ENCODE results near the gene OR2V1. TPM values are rescaled to one million over a fixed set of nuclear protein-coding genes. Genes with fewer than 3 reads are reported as not detected.

The OR2V1 gene
- total and polyA plus RNA-seq, 7 donors: not detected

- peak; percentile 48 to 71 (median 66) for ATAC-seq
- TF ChIP-seq, protein P1, sequence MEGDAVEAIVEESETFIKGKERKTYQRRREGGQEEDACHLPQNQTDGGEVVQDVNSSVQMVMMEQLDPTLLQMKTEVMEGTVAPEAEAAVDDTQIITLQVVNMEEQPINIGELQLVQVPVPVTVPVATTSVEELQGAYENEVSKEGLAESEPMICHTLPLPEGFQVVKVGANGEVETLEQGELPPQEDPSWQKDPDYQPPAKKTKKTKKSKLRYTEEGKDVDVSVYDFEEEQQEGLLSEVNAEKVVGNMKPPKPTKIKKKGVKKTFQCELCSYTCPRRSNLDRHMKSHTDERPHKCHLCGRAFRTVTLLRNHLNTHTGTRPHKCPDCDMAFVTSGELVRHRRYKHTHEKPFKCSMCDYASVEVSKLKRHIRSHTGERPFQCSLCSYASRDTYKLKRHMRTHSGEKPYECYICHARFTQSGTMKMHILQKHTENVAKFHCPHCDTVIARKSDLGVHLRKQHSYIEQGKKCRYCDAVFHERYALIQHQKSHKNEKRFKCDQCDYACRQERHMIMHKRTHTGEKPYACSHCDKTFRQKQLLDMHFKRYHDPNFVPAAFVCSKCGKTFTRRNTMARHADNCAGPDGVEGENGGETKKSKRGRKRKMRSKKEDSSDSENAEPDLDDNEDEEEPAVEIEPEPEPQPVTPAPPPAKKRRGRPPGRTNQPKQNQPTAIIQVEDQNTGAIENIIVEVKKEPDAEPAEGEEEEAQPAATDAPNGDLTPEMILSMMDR (IDR thresholded peaks at IDR 0.05): no peak
- Histone ChIP-seq H3K9me3 (no peaks in the 10 kb centered on the region), H3K4me3 (peak overlapping the region; percentile 46), H3K27me3 (ENCODE audit: insufficient read depth in 3 of 3, low read length in 2 of 3) (peaks cover 0 to 6% (median 4%) of the 10 kb centered on the region in 3 donors), H3K36me3 (ENCODE audit: insufficient read depth in 1 of 2, low read depth in 1 of 2) (no peaks in the 10 kb centered on the region), H3K4me1 (peaks cover 5% of the 10 kb centered on the region), H3K27ac (peak overlapping the region; percentile 55)
- intact Hi-C loops (cut with DNase I): no loop called here
- WGBS, 3 donors: 32 to 48% (median 45%) methylated on average over 18 to 21 of the region's 21 CpGs
- DNase-seq: peak; percentile 56 to 81
Measured at GRCh38 chr5:181160152-181160754, 29.3 kb upstream of the OR2V1 start.

DNA sequence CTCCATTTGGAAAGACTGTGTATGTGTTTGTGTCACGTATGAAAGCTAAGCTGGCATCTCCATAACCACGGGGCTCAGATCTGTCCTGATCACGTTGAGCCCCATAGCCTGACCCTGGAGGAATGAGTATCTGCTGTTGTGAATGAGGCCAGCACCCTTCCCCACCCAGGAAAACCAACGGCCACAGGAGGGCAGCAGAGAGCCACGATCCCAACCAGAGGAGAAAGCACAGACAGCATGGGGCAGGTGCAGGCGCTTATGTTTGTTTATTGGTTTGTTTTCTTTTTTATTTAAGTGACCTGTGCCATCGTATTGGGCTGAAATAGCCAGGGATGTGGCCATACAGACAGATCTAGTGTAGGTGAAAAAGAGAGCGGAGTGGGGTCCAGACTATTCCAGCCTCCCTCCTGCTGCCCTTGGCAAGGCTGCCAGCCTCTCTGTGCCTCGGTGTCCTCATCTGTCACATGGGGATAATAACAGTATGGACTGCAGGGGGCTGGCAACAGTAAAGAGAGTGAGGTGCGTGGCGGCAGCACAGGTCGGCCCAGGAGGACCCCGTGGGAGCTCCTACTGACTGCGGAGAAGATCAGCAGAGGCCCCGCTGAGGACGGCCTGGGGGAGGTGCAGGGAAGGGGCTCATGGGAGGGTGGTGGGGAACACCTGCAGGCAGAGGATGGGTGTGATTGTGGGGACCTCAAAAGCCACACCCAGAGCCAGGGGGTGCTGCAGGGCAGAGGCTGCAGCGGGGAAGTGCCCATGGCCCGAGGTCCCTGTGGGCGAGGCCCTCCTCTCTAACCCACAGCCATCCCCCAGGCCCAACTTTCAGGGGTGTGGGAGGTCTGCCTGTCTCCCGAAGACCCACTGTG lies 28.6 kb upstream of the OR2V1 start:
- Histone ChIP-seq H3K4me1 (peaks cover 5% of the 10 kb centered on the region), H3K36me3 (ENCODE audit: insufficient read depth in 1 of 2, low read depth in 1 of 2) (no peaks in the 10 kb centered on the region), H3K27ac (peak overlapping the region; percentile 55), H3K4me3 (no peak overlapping the region), H3K9me3 (no peaks in the 10 kb centered on the region), H3K27me3 (ENCODE audit: insufficient read depth in 3 of 3, low read length in 2 of 3) (peaks cover 0 to 4% (median 2%) of the 10 kb centered on the region in 3 donors)
- intact Hi-C loops (cut with DNase I): loop anchor here (2.0 to 10.0 kb wide), 3 partner anchors 295 to 377 kb away; partner anchors contain the start of gene ZFP62 (in 2 of the 2)
- WGBS, 3 donors: 53 to 55% (median 53%) methylated on average over 20 of the region's 20 CpGs
- peak; percentile 90 to 97 (median 92) for ATAC-seq
- peak; percentile 87 to 93 for DNase-seq
- TF ChIP-seq, protein P1 (IDR thresholded peaks at IDR 0.05): peak; percentile 83

DNA sequence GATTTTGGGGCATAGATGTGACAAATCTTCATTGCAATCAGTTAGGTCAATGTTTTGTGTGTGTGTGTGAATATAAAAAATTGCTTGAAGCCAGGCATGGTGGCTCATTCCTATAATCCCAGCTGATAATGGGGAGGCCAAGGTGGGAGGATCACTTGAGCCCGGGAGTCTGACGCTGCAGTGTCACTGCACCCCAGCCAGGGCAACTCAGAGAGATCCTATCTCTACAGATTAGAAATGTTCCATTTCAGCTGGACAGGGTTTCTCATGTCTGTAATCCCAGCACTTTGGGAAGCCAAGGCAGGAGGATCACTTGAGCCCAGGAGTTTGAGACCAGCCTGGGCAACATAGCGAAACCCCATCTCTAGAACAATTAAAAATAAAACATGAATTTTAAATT lies 27.9 kb upstream of the OR2V1 start:
- Histone ChIP-seq H3K27ac (no peak overlapping the region), H3K4me3 (no peak overlapping the region), H3K36me3 (ENCODE audit: insufficient read depth in 1 of 2, low read depth in 1 of 2) (no peaks in the 10 kb centered on the region), H3K9me3 (no peaks in the 10 kb centered on the region), H3K4me1 (peaks cover 5% of the 10 kb centered on the region), H3K27me3 (ENCODE audit: insufficient read depth in 3 of 3, low read length in 2 of 3) (no peaks in the 10 kb centered on the region)
- no peak for DNase-seq
- ATAC-seq: no peak
- WGBS, 3 donors: 94 to 99% (median 97%) methylated on average over 3 of the region's 3 CpGs
- TF ChIP-seq, protein P1 (IDR thresholded peaks at IDR 0.05): no peak
- intact Hi-C loops (cut with DNase I): loop anchor here (2.0 to 10.0 kb wide), 3 partner anchors 294 to 377 kb away; partner anchors contain the start of gene ZFP62 (in 2 of the 2)

- H3K36me3 ChIP-seq (ENCODE audit: insufficient read depth in 1 of 2, low read depth in 1 of 2): no peaks in the 10 kb centered on the region
- TF ChIP-seq, protein P1 (IDR thresholded peaks at IDR 0.05): no peak
- H3K4me1 ChIP-seq: peaks cover 5% of the 10 kb centered on the region
- DNase-seq: no peak
- peaks cover 0 to 5% (median 2%) of the 10 kb centered on the region in 3 donors for H3K27me3 ChIP-seq (ENCODE audit: insufficient read depth in 3 of 3, low read length in 2 of 3)
- intact Hi-C loops (cut with DNase I): loop anchor here (5.0 to 10.0 kb wide), 2 partner anchors 292 to 374 kb away; partner anchors contain the start of gene ZFP62 (in 2 of the 2)
- ATAC-seq: no peak
- no peak overlapping the region for H3K27ac ChIP-seq
- no peak overlapping the region for H3K4me3 ChIP-seq
- 40 to 50% (median 47%) methylated on average over 3 of the region's 3 CpGs for WGBS, 3 donors
- no peaks in the 10 kb centered on the region for H3K9me3 ChIP-seq
Measured at GRCh38 chr5:181156758-181157157, 25.8 kb upstream of the OR2V1 start.

All from psoas muscle (tissue), 8 donors.